Measurements from ENCODE around the gene APOM.

APOM gene

GRCh38 chr6:31631681-31632278 is 23.9 kb upstream of the APOM start:
- no peak for DNase-seq

- DNase-seq: no peak
These were observed 23.3 kb upstream of the APOM start for GRCh38 chr6:31632279-31632946.

DNA sequence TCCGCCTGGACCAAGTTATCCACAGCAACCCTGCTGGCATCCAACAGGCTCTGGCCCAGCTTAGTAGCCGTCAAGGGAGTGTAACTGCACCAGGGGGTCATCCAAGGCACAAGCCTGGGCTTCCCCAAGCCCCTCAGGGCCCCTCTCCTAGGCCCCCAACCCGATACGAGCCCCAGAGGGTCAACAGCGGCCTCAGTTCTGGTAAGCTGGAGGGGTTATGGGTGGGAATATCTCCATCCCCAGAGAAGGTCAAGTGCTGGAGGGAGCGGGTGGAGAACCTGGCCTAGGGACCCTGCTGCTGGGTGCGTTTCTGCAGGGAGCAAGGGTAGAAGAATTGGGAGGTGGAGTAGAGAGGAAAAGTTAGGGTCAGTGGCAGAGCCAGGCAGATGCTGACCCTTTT is 22.2 kb upstream of the APOM start:
- DNase-seq: no peak

DNA sequence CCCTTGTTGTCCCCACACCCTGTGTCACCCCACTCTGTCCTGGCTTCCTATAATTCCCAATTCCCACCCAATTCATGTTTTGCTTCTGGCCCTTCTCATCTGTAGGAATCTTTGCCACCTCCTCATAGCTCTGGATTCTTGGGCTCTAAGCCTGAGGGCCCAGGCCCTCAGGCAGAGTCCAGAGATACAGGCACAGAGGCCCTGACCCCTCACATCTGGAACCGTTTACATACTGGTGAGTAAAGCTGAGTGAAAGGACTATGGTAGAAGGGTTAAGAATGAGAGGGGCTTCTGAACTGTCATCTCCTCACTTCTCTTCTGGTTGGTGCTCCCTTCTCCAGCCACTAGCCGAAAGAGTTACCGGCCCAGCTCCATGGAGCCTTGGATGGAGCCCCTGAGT is 21.6 kb upstream of the APOM start:
- DNase-seq: no peak

- no peak for DNase-seq
These were observed 20.6 kb upstream of the APOM start for GRCh38 chr6:31634969-31635575.

GRCh38 chr6:31636698-31637596 is 18.7 kb upstream of the APOM start:
- DNase-seq: no peak

GRCh38 chr6:31639043-31639442 is 16.7 kb upstream of the APOM start:
- no peak for DNase-seq

DNA sequence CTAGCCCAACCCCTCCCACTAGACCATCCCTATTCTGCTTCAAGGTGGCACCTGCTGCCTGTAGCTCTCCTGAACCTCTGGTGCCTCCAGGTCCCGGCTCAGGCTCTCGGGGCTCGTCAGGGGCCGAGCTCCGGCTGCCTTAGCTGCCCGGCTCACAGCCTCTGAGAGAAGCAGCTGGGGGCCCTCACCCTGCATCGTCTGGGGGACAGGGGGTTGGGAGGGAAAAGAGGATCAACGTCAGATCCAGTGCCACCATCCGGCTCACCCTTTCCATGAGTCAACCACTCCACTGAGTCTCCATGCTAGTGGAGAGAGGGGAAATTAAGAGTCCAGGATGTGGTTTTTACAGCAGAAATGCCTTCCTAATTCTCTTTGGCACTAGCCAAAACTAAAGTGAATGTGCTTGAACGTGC is 16.2 kb upstream of the APOM start:
- DNase-seq: no peak

DNA sequence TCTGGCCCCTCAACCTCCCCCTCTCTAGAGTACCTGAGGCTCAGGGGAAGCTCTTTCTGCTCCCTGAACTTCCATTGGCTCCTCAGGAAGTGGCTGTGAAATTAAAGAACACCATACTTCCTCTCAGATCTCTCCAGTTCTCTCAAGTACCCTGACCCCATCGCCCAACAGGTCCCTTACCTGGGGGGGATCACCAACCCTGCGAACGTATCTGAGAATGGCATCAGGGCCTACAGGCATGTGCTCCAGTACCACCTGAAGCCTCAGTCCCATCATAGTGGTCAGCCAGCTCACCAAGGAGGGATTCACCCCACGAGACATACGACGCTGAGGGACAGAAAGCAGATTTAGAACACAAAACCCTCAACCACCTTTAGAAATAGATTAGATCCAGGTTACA is 15.1 kb upstream of the APOM start:
- DNase-seq: no peak

GRCh38 chr6:31641370-31641769 is 14.3 kb upstream of the APOM start:
- no peak for DNase-seq

GRCh38 chr6:31642798-31643570 is 12.7 kb upstream of the APOM start:
- no peak for DNase-seq

GRCh38 chr6:31643818-31644454 is 11.8 kb upstream of the APOM start:
- no peak for DNase-seq

GRCh38 chr6:31645325-31645724 is 10.4 kb upstream of the APOM start:
- DNase-seq: no peak

DNA sequence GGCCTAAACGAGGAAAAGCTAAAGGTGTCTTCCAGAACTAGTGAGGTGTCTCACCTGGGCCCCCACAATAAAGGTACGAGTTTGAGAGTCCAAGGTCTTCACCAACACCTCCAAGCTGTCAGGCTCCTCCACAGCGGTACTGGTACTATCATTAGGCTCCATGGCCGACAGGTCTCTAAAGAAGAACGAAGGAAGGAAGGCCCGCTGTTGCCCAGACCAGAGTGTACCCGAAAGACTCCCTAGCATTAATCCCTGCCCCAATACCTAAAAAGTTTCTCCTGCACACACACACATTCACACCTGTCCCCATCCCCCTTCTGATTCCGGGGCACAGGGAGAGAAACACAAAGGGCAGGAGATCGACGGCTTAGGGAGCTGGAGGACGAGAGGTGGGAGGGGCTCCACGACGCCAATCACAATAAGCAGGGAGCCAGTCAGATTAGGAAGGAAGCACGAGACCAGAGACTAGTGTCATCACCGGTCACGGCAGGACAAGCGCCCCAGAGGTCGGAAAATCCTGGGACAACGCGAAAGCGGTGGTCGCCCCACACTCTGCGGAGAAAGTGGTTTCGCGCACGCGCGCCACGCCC is 4.0 kb upstream of the APOM start:
- DNase-seq: peak; percentile 31 to 65

DNA sequence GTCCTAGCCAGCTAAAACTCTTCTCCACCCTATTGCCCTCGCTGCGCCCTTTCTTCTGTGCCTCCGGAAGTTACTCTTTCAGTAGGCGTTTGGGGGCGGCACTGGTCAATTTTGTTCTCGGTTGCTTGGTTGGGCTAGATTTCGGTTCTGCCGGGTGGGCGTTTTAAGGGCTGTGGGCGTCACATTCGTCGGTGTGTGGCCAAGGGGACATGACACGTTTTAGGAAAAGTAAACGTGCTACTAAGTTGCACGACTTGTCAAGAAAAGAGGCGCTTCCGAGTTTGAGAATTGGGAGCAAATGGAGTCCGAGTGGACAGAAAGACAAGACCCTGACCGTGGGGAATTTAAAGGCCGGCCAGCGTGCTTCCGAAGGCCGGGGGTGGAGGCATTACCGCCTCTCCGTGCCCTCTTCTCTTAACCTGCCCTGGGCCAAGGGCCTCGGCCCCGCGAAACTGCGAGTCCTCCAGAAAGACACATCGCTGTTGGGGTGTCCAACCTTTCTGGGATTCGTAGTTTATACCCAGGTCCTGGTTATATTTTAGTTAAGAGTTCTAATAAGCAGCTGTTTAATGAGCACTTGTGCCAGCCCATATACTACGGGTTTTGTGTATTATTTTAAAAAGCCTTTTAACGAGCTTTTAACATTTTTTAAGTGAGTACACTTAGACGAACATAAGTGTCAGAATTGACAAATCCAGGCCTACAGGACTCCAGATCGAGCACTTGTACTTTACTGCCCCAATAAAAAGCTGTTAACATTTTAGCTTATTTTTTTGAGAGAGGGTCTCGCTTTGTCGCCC is 2.6 kb upstream of the APOM start:
- peak; percentile 94 to 97 for DNase-seq

- no peak for DNase-seq
These were observed 933 bp upstream of the APOM start for GRCh38 chr6:31654574-31655348.

DNA sequence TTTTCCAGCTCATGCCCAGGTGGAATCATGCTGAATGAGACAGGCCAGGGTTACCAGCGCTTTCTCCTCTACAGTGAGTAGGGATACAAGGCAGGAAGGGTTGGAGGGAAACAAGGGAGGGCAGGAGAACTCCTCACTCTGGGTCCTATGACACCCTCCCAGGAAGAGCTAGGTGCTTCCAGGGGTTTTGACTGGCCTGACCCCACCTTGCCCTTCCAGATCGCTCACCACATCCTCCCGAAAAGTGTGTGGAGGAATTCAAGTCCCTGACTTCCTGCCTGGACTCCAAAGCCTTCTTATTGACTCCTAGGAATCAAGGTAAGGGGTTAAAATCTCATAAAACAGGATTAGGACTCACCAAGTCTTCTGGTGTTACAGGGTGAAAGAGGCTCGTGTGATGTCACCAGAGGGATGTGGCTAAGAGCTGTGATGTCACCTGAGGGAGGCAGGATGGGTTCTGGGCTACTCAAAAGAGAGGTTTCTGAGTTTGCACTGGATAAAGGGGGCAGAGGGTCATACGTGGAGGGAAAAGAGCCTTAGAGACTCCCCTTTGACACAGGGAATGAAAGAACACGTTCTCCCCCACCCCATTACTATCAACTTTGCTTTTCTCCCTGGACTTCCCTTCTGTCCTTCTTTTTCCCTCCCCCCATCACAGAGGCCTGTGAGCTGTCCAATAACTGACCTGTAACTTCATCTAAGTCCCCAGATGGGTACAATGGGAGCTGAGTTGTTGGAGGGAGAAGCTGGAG is 1.9 kb downstream of the APOM start:
- DNase-seq: no peak

DNA sequence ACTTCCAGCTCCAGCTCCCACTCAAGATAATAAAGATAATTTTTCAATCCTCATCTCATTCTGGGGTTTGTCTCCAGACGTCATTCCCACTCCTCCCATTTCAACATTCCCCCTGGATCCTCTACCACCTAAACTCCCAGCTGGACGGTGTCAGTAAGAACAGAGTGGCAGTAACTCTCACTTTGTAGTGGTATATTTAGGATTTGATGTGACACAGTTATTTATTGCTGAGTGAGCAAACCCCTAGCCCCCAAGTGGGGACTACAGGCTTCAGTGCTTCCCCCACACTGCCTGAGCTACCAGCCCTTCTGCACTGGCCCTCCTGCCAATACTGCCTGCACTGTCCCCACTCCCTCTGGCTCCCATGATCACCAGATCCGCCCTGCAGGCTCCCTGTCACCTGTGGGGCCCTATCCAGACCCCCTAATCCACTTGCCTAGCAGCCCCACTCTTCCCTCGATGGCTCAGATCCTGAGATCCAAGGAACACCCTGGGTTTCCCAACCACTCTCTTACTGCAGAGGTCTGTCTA is 2.5 kb downstream of the APOM start:
- no peak for DNase-seq

Measured in NCI-H2081 (cell line).